GM21381 (cell line): ENCODE data around the gene GPATCH1.
"Not testable (repeated sequence)": the region's sequence is repeated elsewhere in the genome, so short reads cannot be mapped to it uniquely, and the experiment has no call there.

Source experiments
- ATAC-seq: cut with Tn5 transposase; IDR thresholded peaks from one replicate; pipeline ENCODE4 v1.9.1; 2021; ENCODE audit warnings: mild to moderate bottlenecking, moderate library complexity; ENCODE audit not compliant: unreplicated experiment

Gene GPATCH1

GRCh38 chr19:33156334-33156733, 75.4 kb downstream of the GPATCH1 start:
- ATAC-seq: no peak

- ATAC-seq: no peak
These were observed 76.9 kb downstream of the GPATCH1 start for GRCh38 chr19:33157906-33158305.

- no peak for ATAC-seq
These were observed 77.4 kb downstream of the GPATCH1 start for GRCh38 chr19:33158365-33158764.

- no peak for ATAC-seq
These were observed 78.2 kb downstream of the GPATCH1 start for GRCh38 chr19:33159149-33159548.

GRCh38 chr19:33159893-33160292, 78.9 kb downstream of the GPATCH1 start:
- no peak for ATAC-seq

GRCh38 chr19:33161201-33161600, 80.2 kb downstream of the GPATCH1 start:
- ATAC-seq: no peak

GRCh38 chr19:33163481-33163880, 82.5 kb downstream of the GPATCH1 start:
- no peak for ATAC-seq

GRCh38 chr19:33166037-33166436, 85.1 kb downstream of the GPATCH1 start:
- not testable (repeated sequence) for ATAC-seq

- ATAC-seq: no peak
These were observed 86.5 kb downstream of the GPATCH1 start for GRCh38 chr19:33167438-33167837.

- ATAC-seq: no peak
These were observed 87.5 kb downstream of the GPATCH1 start for GRCh38 chr19:33168528-33168927.

- ATAC-seq: no peak
These were observed 90.3 kb downstream of the GPATCH1 start for GRCh38 chr19:33171222-33171795.

- no peak for ATAC-seq
These were observed 91.0 kb downstream of the GPATCH1 start for GRCh38 chr19:33171916-33172359.

GRCh38 chr19:33174186-33174585, 93.2 kb downstream of the GPATCH1 start:
- no peak for ATAC-seq

GRCh38 chr19:33175156-33175782, 94.3 kb downstream of the GPATCH1 start:
- ATAC-seq: no peak

GRCh38 chr19:33175886-33176669, 95.1 kb downstream of the GPATCH1 start:
- peak; percentile 0 for ATAC-seq

GRCh38 chr19:33176670-33177416, 95.9 kb downstream of the GPATCH1 start:
- ATAC-seq: peak; percentile 86

- ATAC-seq: no peak
These were observed 96.5 kb downstream of the GPATCH1 start for GRCh38 chr19:33177417-33177979.
